Fibroblast of upper back skin (primary cell): ENCODE results near the gene DNAJC1.
"Not testable (repeated sequence)": the region's sequence is repeated elsewhere in the genome, so short reads cannot be mapped to it uniquely, and the experiment has no call there.

Experiments used
- DNase-seq: peaks from one replicate; pipeline ENCODE4 v3.0.0-alpha.2; 2013

Gene DNAJC1

DNA sequence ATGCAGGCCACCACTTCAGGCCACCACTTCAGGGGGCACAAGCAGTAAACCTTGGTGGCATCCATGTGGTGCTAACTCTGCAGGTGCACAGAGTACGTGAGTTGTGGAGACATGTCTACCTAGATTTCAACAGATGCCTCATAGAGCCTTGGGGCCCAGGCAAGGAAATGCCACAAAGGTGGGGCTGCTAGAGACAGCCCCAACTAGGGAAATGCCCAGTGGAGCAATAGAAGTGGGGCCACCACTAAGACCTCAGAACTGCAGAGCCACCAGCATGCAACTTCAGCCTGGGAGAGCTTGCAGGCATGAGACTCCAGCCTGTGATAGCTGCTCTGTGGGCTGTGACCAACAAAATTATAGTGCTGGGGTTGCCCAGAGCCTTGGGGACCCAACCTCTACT, 107.6 kb downstream of the DNAJC1 start:
- DNase-seq = no peak

DNA sequence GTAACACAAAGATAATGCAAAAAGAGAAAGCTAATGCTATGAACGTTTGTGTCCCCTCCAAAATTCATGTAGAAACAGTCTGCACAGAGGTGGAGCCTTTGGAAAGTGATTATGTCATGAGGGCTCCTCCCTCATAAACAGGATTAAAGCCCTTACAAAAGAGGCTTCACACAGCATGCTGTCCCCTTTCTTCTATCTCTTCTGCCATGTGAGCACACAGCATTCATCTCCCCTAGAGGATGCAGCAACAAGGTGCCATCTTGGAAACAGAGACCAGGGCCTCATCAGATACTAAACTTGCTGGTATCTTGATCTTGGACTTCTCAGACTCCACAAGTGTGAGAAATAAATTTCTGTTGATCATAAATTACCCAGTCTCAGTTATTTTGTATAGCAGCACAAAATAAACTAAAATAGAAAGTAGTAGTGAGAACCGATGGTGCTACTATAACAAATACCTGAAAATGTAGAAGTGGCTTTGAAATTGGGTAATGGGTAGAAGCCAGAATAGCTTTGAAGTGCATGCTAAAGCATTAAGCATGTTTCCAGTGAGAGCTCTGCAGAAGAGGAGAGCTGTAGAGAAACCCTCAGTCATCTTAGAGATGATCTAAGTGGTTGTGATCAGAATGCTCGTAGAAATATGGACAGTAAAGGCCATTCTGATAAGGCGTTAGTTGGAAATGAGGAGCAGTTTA, 108.7 kb downstream of the DNAJC1 start:
- DNase-seq = no peak

GRCh38 chr10:21891439-21891838, 112.1 kb downstream of the DNAJC1 start:
- no peak for DNase-seq

GRCh38 chr10:21889477-21890275, 113.9 kb downstream of the DNAJC1 start:
- no peak for DNase-seq

GRCh38 chr10:21888959-21889358, 114.6 kb downstream of the DNAJC1 start:
- DNase-seq = no peak

GRCh38 chr10:21885940-21886339, 117.6 kb downstream of the DNAJC1 start:
- no peak for DNase-seq

- no peak for DNase-seq
Observed at GRCh38 chr10:21873198-21873597, 130.3 kb downstream of the DNAJC1 start.

DNA sequence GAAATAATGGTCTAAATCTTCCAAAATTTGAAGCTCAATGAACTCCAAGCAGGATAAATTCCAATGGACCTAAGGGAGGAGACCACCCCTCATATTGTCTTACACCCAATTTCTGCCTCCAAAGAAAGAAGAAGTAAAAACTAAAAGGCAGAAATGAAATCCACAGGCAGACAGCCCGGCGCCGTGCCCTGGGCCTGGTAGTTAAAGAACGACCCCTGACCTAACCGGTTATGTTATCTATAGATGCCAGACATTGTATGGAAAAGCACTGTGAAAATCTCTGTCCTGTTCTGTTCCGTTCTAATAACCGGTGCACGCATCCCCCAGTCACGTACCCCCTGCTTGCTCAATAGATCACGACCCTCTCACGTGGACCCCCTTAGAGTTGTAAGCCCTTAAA, 130.8 kb downstream of the DNAJC1 start:
- DNase-seq = not testable (repeated sequence)

GRCh38 chr10:21870849-21871248, 132.7 kb downstream of the DNAJC1 start:
- DNase-seq = no peak

- DNase-seq = not testable (repeated sequence)
Observed at GRCh38 chr10:21869087-21869486, 134.4 kb downstream of the DNAJC1 start.

DNA sequence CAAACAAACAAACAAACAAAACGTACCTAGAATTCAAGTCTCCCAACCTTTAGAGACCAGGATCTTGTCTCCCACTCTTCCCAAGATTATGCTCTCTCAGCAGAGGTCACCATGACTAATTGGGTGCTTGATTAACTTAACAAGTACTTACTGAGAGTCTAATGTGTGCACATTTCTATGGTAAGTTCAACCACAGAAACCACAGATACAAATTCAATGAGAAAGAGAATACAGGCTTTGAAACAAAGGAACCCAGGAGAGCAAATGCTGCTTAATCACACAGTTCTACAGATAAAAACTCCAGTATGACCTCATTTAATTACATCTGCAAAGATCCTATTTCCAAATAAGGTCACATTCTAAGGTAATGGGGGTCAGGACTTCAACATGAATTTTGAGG, 142.8 kb downstream of the DNAJC1 start:
- peak; percentile 25 for DNase-seq

- no peak for DNase-seq
Observed at GRCh38 chr10:21858455-21858854, 145.1 kb downstream of the DNAJC1 start.

- no peak for DNase-seq
Observed at GRCh38 chr10:21849607-21850006, 153.9 kb downstream of the DNAJC1 start.

DNA sequence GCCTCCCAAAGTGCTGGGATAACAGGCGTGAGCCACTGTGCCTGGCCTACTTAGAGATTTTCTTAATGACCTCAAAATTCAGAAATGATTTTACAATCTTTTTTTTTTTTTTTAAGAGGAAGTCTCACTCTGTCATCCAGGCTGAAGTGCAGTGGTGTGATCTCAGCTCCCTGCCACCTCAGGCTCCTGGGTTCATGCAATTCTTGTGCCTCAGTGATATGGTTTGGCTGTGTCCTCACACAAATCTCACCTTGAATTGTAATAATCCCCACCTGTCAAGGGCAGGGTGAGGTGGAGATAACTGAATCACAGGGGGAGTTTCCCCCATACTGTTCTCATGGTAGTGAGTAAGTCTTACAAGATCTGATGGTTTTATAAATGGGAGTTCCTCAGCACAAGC, 159.9 kb downstream of the DNAJC1 start:
- DNase-seq = no peak

- DNase-seq = not testable (repeated sequence)
Observed at GRCh38 chr10:21841273-21841672, 162.3 kb downstream of the DNAJC1 start.

DNA sequence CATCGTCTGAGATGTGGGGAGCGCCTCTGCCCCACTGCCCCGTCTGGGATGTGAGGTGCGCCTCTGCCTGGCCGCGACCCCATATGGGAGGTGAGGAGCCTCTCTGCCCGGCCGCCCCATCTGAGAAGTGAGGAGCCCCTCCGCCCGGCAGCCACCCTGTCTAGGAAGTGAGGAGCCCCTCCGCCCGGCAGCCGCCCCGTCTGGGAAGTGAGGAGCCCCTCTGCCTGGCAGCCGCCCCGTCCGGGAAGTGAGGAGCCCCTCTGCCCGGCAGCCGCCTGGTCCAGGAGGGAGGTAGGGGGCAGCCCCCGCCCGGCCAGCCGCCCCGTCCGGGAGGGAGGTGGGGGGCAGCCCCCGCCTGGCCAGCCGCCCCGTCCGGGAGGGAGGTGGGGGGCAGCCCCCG, 166.0 kb downstream of the DNAJC1 start:
- not testable (repeated sequence) for DNase-seq

DNA sequence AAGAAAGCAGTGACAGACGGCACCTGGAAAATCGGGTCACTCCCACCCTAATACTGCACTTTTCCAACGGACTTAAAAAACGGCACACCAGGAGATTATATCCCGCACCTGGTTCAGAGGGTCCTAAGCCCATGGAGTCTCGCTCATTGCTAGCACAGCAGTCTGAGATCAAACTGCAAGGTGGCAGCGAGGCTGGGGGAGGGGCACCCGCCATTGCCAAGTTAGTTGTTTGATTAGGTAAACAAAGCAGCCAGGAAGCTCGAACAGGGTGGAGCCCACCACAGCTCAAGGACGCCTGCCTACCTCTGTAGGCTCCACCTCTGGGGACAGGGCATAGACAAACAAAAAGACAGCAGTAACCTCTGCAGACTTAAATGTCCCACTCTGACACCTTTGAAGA, 169.0 kb downstream of the DNAJC1 start:
- not testable (repeated sequence) for DNase-seq

- DNase-seq = peak; percentile 85
Observed at GRCh38 chr10:21832821-21833130, 170.8 kb downstream of the DNAJC1 start.

GRCh38 chr10:21831986-21832820, 171.3 kb downstream of the DNAJC1 start:
- peak; percentile 88 for DNase-seq

GRCh38 chr10:21830037-21830436, 173.5 kb downstream of the DNAJC1 start:
- no peak for DNase-seq

- no peak for DNase-seq
Observed at GRCh38 chr10:21827308-21827707, 176.2 kb downstream of the DNAJC1 start.

DNA sequence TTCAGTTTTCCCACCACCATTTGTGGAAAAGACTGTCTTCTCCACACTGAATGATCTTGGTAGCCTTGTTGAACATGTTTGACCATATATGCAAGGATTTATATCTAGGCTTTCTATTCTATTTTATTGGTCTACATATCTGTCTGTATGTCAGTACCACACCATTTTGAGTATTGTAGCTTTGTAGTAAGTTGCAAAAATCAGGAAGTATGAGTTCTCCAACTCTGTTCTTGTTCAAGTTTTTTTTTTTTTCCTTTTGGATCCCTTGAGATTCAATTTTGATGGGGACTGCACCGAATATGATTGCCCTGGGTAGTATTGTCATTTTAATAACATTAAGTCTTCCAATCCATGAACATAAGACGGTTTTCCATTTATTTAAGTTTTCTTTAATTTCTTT, 176.8 kb downstream of the DNAJC1 start:
- DNase-seq = no peak

GRCh38 chr10:21825345-21825744, 178.2 kb downstream of the DNAJC1 start:
- DNase-seq = no peak

DNA sequence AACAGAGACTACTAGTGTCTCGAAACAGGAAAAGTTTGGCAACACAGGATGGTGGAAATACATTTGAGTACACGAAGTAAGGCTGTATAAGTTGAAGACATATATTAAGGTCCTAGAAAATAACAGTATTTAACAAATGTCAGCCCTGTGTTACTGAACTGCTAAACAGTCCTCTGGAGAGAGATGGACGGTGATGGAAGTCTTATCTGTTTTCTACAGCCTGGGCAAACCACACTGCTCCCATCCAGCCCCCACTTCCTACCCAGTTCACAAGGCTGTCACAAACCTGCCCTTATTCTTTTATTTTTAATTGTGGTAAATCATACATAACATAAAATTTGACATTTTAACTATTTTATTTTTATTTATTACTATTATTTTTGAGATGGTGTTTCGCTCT, 179.1 kb downstream of the DNAJC1 start:
- no peak for DNase-seq
